ENCODE measurements around the gene ABI3.

ABI3 gene

DNA sequence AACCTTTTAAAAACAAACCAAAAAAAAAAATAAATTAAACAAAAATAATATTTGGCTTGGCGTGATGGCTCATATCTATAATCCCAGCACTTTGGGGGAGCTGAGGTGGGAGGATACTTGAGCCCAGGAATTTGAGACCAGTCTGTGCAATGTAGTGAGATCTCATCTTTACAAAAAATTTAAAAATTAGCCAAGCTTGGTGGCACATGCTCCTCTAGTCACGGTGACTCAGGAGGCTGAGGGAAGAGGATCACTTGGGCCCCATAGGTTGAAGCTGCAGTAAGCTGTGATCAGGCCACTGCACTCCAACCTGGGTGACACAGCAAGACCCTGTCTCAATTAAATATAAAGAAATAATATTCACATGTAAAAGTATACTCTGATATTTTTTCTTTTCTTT, 12.3 kb upstream of the ABI3 start:
- DNase-seq = no peak

DNA sequence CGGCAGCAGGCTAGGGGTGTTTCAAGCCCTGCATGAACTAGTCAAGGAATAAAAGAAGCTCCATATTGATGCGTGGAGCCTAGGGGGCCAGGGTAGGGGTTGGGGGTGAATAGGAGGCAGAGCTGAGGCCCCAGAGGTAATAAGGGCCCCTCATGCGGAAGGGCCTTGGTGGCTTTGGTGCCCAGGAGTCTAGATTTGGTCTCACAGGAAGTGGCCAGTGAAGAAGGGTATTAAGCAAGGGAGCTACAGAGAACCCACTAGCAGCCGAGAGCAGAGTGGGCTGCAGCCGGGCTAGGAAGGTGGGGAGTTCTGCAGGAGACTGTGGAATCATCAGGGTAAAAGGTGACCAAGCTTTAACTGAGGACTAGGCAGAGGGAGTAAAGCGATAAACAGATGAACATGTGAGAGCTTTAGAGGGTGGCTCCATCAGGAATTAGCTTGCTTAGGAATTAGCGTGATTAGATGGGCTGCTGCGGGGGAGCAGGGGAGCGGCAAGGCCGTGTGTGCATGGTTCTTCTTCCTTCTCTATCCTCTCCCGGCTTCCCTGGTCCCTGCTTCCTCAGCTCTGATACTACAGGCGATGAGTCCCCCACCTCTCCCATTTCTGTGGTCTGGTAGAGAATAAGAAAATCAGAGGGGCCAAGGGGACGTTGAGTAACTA, 10.0 kb upstream of the ABI3 start:
- DNase-seq = no peak

DNA sequence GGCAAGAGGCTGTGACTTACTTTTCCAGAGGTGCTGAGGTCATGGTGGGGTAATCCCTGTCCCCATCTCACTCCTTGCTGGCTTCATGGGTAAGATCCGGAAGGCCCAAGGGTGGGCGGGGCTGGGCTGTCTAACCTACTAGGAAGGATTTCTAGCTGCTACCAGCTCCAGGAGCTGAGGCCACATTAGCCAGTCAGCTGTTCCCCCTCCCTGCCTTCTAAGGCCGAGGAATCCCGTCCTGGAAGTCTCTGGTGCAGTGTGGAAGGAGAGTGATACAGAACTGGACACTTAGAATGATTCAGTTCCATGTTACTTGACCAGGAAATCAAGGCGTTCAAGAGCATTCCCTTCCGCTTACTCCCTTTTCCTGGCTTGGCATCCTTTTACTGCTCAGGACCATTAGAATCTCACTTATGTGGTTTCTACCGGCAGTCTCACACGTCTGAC, 9.0 kb upstream of the ABI3 start:
- DNase-seq = no peak

- DNase-seq = no peak
Observed at GRCh38 chr17:49203796-49204195, 6.7 kb upstream of the ABI3 start.

DNA sequence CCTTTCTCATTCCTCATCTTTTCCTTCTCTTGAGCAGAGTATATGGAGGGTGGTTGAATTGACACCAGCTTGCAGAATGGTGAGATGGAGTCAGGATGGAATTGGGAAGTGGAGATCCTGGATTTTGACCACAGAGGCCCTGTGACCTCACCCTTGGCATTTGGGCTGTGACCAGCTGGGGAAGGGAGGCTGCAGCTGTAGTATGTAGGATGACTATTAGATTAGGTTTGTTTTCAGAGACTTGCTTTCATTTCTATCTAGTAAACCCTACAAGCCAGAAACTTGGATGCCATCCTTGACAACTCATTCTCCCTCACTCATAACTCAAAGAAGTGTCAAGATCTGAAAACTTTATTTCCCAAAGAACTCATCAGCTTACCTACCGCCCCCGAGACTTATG, 6.0 kb upstream of the ABI3 start:
- no peak for DNase-seq

- DNase-seq = no peak
Observed at GRCh38 chr17:49209061-49209571, 1.4 kb upstream of the ABI3 start.

DNA sequence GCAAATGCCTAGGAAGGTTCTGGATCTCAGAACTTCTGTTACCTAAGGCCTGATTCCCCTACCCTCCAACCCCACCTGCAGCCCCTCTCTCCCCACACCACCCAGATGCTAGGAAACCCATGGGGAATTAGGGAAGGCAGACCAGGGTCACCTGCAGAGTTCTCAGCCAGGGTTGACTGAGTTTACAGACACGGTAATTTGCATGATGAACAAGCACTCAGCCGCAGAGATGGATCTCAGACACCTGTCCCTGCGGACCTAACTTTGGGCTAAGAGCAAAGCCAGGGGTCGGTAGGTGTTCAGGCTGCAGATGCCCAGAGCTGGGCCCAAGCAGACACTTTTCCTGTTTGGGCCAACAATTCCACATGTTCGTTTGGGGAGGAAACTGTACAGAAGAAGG, 2.9 kb downstream of the ABI3 start:
- no peak for DNase-seq

- no peak for DNase-seq
Observed at GRCh38 chr17:49213847-49214246, 3.3 kb downstream of the ABI3 start.

GRCh38 chr17:49214676-49215360, 4.3 kb downstream of the ABI3 start:
- no peak for DNase-seq

DNA sequence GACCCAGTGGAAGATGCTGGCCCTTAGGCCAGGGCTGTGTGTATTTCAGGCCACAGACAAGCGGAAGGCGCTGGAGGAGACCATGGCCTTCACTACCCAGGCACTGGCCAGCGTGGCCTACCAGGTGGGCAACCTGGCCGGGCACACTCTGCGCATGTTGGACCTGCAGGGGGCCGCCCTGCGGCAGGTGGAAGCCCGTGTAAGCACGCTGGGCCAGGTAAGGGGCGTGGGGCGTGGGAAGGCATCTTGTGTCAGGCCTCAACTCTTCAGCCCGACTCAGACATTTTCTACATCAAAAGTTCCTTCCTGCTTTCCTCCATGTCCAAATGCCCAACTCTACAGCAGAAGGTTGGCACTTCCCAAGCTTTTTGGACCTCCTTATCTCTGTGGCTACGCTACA, 6.0 kb downstream of the ABI3 start:
- no peak for DNase-seq

DNA sequence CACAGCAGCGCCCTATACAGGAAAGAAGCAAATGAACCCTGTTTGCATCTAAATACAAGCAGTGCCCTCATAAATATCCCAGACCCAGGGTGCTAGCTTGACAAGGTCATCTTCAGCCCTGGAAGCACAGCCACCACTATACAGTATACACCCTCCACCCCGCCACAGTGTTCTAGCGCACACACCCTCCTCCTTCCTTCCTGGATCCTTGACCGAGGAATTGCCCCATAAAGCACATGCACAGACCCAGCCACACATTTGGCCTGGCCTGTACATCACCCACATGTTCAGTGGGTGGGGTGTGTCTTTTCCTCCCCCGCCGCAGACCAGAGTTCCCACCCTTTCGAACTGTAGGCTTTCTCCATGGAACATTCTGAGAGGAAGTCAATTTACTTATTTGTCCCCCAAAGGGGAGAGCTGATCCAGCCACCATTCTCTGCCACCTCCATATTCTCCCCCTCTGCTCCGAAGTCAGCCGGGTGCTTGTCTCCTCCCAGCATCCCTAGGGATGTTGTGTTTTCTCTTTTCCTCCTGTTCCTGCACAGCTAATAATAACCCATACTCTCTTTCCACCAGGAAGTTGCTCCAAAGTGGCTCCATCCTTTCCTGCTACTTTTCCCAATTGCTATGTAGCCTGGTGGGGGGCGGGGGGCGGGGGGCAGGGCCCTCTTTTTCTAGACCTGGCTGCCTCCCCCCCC, 6.6 kb downstream of the ABI3 start:
- DNase-seq = no peak

DNA sequence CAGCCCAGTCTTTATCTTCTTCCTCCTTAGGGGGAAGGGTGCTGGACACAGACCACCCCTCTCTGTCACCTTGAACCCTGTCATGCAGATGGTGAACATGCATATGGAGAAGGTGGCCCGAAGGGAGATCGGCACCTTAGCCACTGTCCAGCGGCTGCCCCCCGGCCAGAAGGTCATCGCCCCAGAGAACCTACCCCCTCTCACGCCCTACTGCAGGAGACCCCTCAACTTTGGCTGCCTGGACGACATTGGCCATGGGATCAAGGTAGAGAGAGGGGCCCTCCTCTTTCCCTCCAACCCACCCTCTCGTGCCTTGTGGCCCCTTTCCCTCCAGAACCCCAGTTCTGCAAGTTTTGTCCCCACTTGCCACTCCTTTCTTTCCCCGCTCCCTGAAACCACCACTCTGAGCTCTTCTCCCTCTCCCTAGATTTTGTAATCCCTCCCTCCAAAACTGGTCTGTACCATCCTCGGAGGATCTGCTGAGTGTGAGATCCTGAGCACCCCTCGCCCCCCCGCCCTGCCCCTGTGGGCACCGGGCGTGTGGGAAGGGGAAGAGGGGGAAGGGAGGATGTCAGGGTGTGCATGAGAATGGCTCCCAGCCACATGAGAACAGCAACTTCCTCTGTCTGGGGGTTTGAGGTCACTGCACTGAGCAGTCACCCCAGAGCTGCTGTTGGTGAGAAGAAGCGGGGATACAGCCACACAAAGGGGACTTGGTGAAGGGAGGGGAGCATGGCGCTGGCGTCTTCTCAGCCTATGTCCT, 7.3 kb downstream of the ABI3 start:
- no peak for DNase-seq

GRCh38 chr17:49218941-49219913, 8.7 kb downstream of the ABI3 start:
- no peak for DNase-seq

GRCh38 chr17:49219987-49220386, 9.5 kb downstream of the ABI3 start:
- DNase-seq = no peak

GRCh38 chr17:49223168-49223516, 12.6 kb downstream of the ABI3 start:
- no peak for DNase-seq

GRCh38 chr17:49223517-49224197, 13.2 kb downstream of the ABI3 start:
- DNase-seq = peak; percentile 63

DNA sequence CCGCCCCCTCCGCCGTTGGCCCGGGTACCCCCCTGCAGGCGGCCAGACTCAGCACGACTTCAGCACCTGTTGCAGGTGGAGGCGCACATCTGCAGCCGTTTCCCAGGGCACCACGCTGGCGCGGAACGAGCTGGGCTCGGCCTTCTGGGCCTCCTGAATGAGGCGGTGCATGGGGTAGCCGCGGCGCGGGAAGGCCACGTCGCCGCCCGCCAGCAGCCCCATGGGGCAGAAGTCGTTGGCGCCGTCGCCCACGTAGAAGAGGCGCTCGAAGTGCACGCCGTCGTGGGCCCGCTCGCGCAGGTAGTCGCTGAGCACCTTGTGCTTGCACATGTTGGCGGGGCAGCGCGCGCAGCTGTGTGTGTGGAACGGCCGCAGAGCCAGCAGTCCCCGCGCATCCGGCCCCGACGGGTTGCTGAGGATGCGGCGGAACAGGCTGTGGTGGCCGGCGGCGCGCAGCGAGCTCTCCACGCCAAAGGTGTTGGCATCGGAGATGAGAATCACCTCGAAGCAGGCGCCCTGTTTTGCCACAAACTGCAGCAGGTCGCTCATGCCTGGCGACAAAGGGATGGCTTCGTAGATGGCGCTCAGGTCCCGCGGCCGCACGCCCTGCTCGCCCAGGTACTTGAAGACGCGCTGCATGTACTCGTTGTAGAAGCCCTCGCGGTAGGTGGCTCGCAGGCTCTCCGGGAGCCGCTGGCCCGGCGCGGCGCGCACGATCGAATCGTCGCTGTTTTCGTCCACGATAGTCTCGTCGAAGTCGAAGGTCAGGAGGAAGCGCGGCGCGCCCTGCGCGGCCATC, 13.9 kb downstream of the ABI3 start:
- no peak for DNase-seq

GRCh38 chr17:49224997-49225337, 14.5 kb downstream of the ABI3 start:
- no peak for DNase-seq

- no peak for DNase-seq
Observed at GRCh38 chr17:49225554-49226236, 15.2 kb downstream of the ABI3 start.

All from activated T-cell treated with anti-CD3 and anti-CD28 coated beads for 4 hours (primary cell).